ENCODE data around the gene EFHC1.

GRCh38 chr6:52523378-52524142 is 103.4 kb downstream of the EFHC1 start:
- TF ChIP-seq CTCF (IDR thresholded peaks at IDR 0.05) (no peak), EP300 (IDR thresholded peaks at IDR 0.05) (no peak), POLR2A (IDR thresholded peaks at IDR 0.05) (no peak)
